ENCODE data around the gene CDH23. TPM values are rescaled to one million over a fixed set of nuclear protein-coding genes. Genes with fewer than 3 reads are reported as not detected.

CDH23 gene
- total and polyA plus RNA-seq, 12 donors: 1.7 to 20.2 (median 7.8) TPM

DNA sequence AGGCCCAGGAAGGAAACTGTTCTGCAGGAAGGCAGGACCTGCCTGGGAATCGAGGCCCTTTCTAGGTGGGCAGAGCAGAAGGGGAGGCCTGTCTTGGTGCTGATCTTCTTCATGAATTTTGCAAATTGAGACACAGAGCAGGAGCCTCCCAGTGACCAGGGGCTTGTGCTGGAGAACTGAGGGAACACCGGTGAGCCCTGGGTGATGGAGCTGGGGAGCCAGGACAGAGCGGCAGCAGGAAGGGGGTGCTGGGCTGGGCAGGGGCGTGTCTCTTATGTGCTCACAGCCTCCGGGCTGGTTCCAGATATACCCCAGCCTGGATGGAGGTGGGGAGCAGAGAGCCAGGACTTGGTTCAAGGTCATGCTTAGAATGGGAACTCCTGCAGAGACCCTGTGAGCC is 182.9 kb downstream of the CDH23 start:
- no peak overlapping the region for H3K27ac ChIP-seq
- intact Hi-C loops (cut with DNase I): no loop called here
- WGBS, 4 donors: 67 to 88% (median 82%) methylated on average over 1 to 5 of the region's 5 CpGs
- peaks cover 7% of the 10 kb centered on the region for H3K27me3 ChIP-seq
- no peak for DNase-seq
- H3K4me3 ChIP-seq: no peak overlapping the region
- H3K36me3 ChIP-seq (replicated peaks in 1 of 2): no peaks in the 10 kb centered on the region
- no peaks in the 10 kb centered on the region for H3K9me3 ChIP-seq (replicated peaks in 1 of 3)
- TF ChIP-seq, protein P1, sequence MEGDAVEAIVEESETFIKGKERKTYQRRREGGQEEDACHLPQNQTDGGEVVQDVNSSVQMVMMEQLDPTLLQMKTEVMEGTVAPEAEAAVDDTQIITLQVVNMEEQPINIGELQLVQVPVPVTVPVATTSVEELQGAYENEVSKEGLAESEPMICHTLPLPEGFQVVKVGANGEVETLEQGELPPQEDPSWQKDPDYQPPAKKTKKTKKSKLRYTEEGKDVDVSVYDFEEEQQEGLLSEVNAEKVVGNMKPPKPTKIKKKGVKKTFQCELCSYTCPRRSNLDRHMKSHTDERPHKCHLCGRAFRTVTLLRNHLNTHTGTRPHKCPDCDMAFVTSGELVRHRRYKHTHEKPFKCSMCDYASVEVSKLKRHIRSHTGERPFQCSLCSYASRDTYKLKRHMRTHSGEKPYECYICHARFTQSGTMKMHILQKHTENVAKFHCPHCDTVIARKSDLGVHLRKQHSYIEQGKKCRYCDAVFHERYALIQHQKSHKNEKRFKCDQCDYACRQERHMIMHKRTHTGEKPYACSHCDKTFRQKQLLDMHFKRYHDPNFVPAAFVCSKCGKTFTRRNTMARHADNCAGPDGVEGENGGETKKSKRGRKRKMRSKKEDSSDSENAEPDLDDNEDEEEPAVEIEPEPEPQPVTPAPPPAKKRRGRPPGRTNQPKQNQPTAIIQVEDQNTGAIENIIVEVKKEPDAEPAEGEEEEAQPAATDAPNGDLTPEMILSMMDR (IDR thresholded peaks at IDR 0.05): no peak
- TF ChIP-seq POLR2A (IDR thresholded peaks at IDR 0.05): no peak
- no peaks in the 10 kb centered on the region for H3K4me1 ChIP-seq (replicated peaks in 1 of 2)

DNA sequence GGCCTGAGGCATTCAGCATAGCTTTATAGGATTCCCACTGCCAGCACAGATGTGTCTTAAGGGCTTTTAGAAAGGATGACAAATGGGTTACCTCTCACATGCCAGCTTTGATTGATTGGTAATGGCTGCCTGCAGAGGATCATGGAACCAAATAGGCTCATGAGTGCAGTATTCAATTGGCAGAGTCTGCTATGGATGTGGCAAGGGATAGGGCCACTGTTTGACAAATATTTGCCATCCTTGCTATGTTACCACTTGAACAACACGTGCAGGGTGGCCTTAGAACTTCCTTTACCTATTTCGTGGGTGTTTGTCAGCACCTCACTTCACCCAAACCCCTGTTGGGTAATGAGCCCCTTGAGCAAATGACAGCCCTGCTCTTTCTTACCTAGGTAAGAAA is 183.7 kb downstream of the CDH23 start:
- no peaks in the 10 kb centered on the region for H3K36me3 ChIP-seq (replicated peaks in 1 of 2)
- H3K27me3 ChIP-seq: peaks cover 7% of the 10 kb centered on the region
- TF ChIP-seq, protein P1 (IDR thresholded peaks at IDR 0.05): no peak
- TF ChIP-seq POLR2A (IDR thresholded peaks at IDR 0.05): no peak
- H3K4me1 ChIP-seq (replicated peaks in 1 of 2): no peaks in the 10 kb centered on the region
- 70 to 81% (median 73%) methylated on average over 2 of the region's 2 CpGs for WGBS, 4 donors
- H3K9me3 ChIP-seq (replicated peaks in 1 of 3): no peaks in the 10 kb centered on the region
- no peak overlapping the region for H3K4me3 ChIP-seq
- intact Hi-C loops (cut with DNase I): no loop called here
- no peak overlapping the region for H3K27ac ChIP-seq
- no peak for DNase-seq

DNA sequence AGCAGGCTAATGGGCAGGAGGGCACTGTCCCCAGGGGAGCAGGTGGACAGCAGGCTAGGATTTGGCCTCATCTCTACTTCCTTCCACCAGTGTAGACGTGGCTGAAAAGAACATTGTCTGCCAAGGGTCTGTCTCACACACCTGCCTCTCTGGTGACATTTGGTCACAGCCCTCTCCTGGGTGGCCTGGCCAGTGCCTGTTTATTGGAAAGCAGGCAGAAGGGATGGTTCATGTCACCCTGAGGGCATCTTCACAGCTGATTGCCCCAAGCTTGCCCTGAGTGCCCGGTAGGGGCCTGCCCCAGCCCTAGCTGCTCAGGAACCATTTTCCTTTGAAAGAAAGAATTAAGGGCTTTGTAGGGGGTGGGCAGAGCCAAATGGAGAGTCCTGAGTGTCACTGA is 184.2 kb downstream of the CDH23 start:
- Histone ChIP-seq H3K27ac (no peak overlapping the region), H3K9me3 (replicated peaks in 1 of 3) (no peaks in the 10 kb centered on the region), H3K4me1 (replicated peaks in 1 of 2) (no peaks in the 10 kb centered on the region), H3K4me3 (no peak overlapping the region), H3K36me3 (replicated peaks in 1 of 2) (no peaks in the 10 kb centered on the region), H3K27me3 (peaks cover 7% of the 10 kb centered on the region)
- no peak for TF ChIP-seq POLR2A (IDR thresholded peaks at IDR 0.05)
- TF ChIP-seq, protein P1 (IDR thresholded peaks at IDR 0.05): no peak
- no peak for DNase-seq
- 71 to 93% (median 80%) methylated on average over 2 of the region's 2 CpGs for WGBS, 4 donors
- intact Hi-C loops (cut with DNase I): no loop called here

DNA sequence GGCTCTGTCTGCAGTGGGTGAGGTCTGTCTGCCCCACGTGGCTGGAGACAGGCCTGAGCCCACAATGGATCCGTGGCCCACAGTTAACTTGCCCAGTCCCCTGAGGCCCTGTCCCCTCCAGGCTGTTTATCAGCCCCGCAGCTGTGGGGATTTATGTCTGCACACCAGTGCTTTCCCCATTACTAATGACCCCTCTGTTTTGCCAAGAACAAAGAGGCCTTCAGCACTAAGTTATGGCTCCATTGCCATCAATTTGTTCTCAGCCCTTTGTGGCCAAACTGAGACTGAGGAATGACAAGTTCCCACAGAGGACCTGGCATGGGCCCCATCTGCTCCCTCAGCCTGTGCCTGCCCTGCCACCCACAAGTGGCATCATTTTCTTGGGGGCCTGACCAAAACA is 184.7 kb downstream of the CDH23 start:
- no peaks in the 10 kb centered on the region for H3K9me3 ChIP-seq (replicated peaks in 1 of 3)
- no peaks in the 10 kb centered on the region for H3K4me1 ChIP-seq (replicated peaks in 1 of 2)
- no peaks in the 10 kb centered on the region for H3K36me3 ChIP-seq (replicated peaks in 1 of 2)
- no peak overlapping the region for H3K27ac ChIP-seq
- WGBS, 4 donors: 61 to 89% (median 66%) methylated on average over 3 of the region's 3 CpGs
- no peak overlapping the region for H3K4me3 ChIP-seq
- no peak for TF ChIP-seq POLR2A (IDR thresholded peaks at IDR 0.05)
- H3K27me3 ChIP-seq: peaks cover 7% of the 10 kb centered on the region
- intact Hi-C loops (cut with DNase I): no loop called here
- DNase-seq: no peak

DNA sequence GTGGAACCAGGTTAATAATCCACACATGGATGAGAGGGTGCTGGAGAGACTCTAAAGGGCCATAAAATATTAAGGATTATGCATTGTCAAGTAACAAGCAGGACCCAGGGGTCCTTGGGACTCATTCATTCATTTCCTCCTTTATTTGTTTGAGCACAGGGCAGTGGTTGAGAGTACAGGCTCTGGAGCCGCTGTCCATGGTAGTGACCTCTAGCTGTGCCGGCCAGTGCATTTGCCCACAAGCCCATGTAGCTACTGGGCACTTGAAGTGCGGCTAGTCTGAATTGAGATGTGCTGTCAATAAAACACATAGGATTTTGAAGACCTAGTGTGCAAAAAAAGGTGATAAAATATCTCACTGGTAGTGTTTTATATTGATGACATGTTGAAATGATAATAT is 185.3 kb downstream of the CDH23 start:
- intact Hi-C loops (cut with DNase I): no loop called here
- Histone ChIP-seq H3K4me3 (no peak overlapping the region), H3K27me3 (peaks cover 7% of the 10 kb centered on the region), H3K36me3 (replicated peaks in 1 of 2) (no peaks in the 10 kb centered on the region), H3K27ac (no peak overlapping the region), H3K9me3 (replicated peaks in 1 of 3) (no peaks in the 10 kb centered on the region), H3K4me1 (replicated peaks in 1 of 2) (no peaks in the 10 kb centered on the region)
- WGBS, 4 donors: 51 to 76% (median 62%) methylated on average over 3 of the region's 3 CpGs
- TF ChIP-seq, protein P1 (IDR thresholded peaks at IDR 0.05): no peak
- TF ChIP-seq POLR2A (IDR thresholded peaks at IDR 0.05): no peak
- DNase-seq: peak in 4 of 7 donors; percentile 30 to 51 (median 38)

Measured in adrenal gland (tissue), 12 donors.